ENCODE results near the gene TPST2.
"Not testable (repeated sequence)": the region's sequence is repeated elsewhere in the genome, so short reads cannot be mapped to it uniquely, and the experiment has no call there.

Gene TPST2

GRCh38 chr22:26553056-26553752, 36.7 kb downstream of the TPST2 start:
- DNase-seq = no peak

DNA sequence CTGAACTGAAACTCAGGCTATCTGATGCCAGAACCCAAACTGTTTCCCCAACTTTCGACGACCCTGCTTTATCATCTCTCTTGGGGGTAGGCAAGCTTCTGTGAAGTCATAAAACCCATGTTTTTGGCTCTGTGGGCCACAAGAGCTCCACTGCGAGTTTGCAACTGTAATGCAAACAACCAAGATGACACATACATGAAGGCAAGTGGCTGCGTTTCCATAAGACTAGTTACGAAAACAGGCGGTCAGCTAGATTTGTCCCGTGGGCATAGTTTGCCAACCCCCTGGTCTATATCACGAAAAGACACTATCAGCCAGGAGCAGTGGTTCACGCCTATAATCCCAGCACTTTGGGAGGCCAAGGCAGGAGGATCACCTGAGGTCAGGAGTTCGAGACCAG, 37.5 kb downstream of the TPST2 start:
- DNase-seq = no peak

- no peak for DNase-seq
These were observed 38.4 kb downstream of the TPST2 start for GRCh38 chr22:26551568-26551967.

GRCh38 chr22:26550498-26551033, 39.4 kb downstream of the TPST2 start:
- no peak for DNase-seq

- no peak for DNase-seq
These were observed 39.9 kb downstream of the TPST2 start for GRCh38 chr22:26549902-26550497.

DNA sequence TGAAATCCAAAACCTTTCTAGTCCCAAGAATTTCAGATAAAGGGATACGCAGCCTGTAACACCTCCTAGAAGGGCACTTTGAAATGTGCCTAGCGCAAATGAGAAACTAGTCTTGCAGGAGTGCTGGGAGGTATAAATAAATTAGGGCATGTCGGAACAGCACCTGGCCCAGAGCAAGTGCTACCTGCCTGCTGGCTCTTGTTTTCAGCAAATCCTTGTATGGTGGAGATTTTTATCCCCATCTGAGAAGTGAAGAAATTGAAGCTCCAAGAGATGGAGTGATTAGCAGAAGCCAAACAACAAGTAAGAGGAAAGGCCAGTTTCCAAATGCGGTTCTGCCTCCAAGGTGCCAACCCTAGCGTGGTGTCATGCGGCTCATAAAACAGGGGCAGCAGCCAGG, 40.9 kb downstream of the TPST2 start:
- no peak for DNase-seq

DNA sequence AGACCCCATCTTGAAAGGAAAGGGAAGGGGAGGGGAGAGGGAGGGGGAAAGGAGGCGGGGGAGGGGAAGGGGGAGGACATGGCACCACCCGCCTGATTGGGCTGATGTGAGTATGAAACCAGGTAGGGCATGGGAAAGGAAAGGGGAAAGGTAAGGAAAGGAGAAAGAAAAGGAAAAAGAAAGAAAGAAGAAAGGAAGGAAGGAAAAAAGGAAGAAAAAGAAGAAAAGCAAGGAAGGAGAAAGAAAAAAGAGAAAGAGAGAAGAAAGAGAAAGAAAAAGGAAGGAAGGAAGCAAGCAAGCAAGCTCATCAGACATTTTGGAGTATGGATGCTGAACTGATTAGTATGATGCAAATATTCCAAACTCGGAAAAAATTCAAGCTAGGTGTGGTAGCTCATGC, 41.6 kb downstream of the TPST2 start:
- no peak for DNase-seq

DNA sequence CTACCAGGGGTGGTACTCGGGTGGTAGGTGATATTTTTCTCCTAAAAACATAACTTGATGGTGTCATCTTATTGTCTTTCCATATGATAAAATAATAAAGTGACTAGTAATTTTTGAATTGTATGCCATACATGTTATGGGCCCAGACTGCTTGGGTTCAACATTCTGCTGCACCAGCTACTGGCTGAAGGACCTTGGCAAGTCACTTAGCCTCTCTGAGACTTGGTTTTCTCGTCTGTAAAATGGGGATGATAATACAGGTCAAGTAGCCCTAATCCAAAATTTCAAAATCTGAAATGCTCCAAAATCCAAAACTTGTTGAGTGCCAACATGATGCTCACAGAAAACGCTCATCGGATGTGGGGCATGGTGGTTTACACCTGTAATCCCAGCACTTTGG, 42.1 kb downstream of the TPST2 start:
- DNase-seq = no peak

DNA sequence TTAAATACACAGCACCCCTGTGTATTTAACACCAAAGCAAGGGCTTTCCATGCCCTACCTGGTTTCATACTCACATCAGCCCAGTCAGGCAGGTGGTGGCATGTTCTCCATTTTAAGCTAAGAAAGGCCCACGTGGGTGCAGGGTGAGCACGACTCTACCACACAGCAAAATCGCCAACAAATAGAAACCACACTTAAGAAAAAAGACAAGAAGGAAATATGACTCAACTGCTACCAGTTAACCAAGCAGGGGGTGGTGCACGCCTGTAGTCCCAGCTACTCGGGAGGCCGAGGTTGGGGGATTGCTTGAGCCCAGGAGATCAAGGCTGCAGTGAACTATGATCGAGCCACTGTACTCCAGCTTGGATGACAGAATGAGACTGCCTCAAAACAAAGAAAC, 42.5 kb downstream of the TPST2 start:
- DNase-seq = no peak

GRCh38 chr22:26546282-26546681, 43.6 kb downstream of the TPST2 start:
- no peak for DNase-seq

GRCh38 chr22:26545827-26546226, 44.1 kb downstream of the TPST2 start:
- no peak for DNase-seq

- DNase-seq = no peak
These were observed 44.5 kb downstream of the TPST2 start for GRCh38 chr22:26545385-26545784.

DNA sequence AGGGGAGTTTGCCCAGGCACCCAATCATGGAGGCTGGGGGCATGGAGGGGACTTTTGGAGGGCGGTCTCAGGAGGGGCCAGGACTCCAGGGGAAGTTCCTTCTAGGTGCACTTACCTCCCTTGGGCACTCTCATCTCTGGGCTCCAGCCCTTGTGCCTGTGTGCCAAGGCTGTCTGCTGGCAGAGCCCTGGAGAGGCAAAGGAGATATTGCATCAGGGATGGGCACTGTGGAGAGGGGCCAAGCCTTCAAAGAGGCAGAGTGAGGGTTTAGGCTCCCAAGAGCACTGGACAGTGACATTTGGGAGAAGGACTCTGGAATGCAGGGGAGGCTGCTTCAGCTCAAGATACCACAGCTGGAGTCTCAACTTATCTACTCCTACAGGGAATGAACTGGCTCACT, 45.4 kb downstream of the TPST2 start:
- DNase-seq = no peak

- DNase-seq = no peak
These were observed 47.1 kb downstream of the TPST2 start for GRCh38 chr22:26542831-26543230.

GRCh38 chr22:26541167-26541819, 48.6 kb downstream of the TPST2 start:
- no peak for DNase-seq

GRCh38 chr22:26540119-26540518, 49.8 kb downstream of the TPST2 start:
- no peak for DNase-seq

DNA sequence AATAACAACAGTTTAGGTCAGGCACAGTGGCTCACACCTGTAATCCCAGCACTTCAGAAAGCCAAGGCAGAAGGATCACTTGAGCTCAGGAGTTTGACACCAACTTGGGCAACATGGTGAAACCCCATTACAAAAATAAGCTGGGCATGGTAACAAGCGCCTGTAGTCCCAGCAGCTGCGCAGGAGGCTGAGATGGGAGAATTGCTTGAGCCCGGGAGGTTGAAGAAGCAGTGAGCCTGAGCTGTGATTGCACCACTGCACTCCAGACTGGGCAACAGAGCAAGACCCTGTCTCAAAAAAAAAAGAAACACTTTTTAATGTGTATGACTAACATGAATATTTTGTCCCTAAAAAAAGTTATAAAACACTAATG, 53.2 kb downstream of the TPST2 start:
- no peak for DNase-seq

DNA sequence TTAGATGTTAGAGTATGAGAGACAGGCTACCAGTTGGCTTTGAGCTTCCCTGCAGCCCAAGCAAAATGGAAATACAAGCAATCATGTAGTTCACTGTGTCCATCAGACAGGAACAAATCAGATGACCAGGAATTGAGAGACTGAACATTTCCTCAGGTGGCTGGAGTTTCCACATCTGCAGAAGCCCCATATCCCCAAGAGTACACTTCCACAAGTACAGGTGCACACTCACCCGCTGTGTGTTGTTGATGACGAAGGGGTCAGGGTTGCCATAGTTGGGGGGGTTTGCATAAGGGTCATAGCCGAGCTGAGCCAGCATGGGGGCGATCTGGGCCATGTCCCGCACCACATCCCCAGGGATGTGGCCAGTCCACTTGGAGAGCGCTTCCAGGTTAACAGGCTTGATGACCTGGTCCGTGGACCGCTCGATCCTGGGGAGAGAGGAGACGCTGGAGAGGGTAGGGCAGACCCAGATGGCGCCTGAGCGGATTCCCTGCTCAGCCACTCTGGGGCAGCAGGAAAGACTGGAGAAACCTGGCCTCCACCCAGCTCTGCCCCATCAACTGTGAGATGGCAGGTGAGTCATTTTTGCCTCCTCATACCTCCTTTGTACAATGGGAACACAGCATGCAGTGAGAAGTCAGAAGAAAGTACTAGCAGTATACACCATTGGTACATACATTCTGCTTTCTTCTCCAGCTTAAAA, 53.7 kb downstream of the TPST2 start:
- DNase-seq = no peak

GRCh38 chr22:26535603-26535908, 54.4 kb downstream of the TPST2 start:
- DNase-seq = no peak

DNA sequence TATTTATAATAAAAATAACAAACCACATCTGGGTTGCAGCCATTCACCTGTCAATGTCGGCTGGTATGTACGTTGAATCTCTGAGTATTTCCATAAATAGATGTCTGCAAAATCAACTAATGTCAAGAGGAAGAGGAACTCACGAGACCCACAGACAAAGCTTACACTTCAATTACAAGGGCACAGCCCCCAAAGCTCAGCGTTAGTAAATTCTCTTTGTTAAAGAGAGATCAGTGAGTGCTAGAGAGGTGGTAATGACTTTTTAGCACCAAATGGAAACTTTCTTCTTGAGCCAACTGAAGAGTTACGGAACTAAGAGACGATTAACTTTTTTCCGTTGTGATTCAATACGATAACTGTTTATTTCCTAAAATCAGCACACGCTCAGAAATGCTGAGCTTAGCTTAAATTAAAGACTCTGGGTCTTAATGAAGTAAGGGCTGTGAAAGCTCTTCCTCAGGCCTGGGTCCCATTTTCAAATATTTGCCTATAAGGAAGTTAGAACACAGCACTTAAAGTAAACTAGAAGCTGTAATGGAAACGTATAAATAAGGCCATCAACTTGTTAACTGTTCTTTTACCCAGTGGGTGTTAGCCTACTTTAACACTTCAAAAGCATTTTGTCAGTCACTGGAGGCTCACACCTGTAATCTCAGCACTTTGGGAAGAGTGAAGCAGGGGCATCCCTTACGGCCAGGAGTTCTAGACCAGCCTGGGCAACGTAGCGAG, 54.9 kb downstream of the TPST2 start:
- no peak for DNase-seq

GRCh38 chr22:26534171-26534855, 55.6 kb downstream of the TPST2 start:
- DNase-seq = no peak

- no peak for DNase-seq
These were observed 60.6 kb downstream of the TPST2 start for GRCh38 chr22:26529345-26529744.

- DNase-seq = not testable (repeated sequence)
These were observed 61.4 kb downstream of the TPST2 start for GRCh38 chr22:26528518-26528917.

Data from NCI-H1694 (cell line).